OCI-LY7 (cell line): ENCODE measurements around the gene AMFR.

Experiments used
- EZH2phosphoT487 ChIP-seq: fragments of 200-600 bp; sonication (generic); IDR thresholded peaks from 2 replicates; pipeline ENCODE4 v1.6.1; 2018; ENCODE audit warnings: low read depth, borderline replicate concordance, mild to moderate bottlenecking, mixed run types, antibody characterized with exemption, low read length, moderate library complexity, mixed read lengths
- TF ChIP-seq, protein P1 (sequence below): fragments of 200-600 bp; sonication (generic); conservative IDR thresholded peaks from 2 replicates; pipeline ENCODE4 v1.5.1; 2014; ENCODE audit warnings: mild to moderate bottlenecking, antibody characterized with exemption, low read length, moderate library complexity, mixed read lengths

DNA sequence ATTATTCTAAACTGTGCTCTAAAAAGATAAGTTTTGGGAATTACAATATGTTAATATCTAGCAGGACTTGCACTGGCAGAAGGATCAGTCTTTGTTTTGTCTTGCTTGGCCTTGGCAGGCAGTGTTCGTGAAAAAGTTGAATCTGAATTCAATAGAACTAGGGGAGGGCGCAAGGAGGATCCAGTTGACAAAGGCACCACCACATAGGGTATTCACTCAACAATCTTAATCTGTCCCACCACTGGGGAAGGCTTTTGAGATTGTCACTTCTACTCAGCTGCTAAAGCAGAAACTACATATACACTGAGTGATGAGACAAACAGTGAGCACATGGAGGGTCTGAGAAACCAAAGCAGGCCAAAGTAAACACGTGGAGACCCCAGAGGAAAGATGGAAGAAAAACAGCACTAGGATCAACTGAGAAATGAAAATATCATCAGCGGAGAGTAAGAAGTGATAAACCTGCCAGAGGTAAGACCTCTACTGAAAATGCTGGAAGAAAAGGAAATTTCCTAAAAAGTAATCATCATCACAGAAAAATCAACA lies 2.4 kb downstream of the AMFR start:
- TF ChIP-seq, protein P1, sequence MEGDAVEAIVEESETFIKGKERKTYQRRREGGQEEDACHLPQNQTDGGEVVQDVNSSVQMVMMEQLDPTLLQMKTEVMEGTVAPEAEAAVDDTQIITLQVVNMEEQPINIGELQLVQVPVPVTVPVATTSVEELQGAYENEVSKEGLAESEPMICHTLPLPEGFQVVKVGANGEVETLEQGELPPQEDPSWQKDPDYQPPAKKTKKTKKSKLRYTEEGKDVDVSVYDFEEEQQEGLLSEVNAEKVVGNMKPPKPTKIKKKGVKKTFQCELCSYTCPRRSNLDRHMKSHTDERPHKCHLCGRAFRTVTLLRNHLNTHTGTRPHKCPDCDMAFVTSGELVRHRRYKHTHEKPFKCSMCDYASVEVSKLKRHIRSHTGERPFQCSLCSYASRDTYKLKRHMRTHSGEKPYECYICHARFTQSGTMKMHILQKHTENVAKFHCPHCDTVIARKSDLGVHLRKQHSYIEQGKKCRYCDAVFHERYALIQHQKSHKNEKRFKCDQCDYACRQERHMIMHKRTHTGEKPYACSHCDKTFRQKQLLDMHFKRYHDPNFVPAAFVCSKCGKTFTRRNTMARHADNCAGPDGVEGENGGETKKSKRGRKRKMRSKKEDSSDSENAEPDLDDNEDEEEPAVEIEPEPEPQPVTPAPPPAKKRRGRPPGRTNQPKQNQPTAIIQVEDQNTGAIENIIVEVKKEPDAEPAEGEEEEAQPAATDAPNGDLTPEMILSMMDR: no peak
- no peak for TF ChIP-seq EZH2phosphoT487
